ENCODE measurements around the gene PFKL.
"Not testable (repeated sequence)": the region's sequence is repeated elsewhere in the genome, so short reads cannot be mapped to it uniquely, and the experiment has no call there.

PFKL gene

GRCh38 chr21:44337941-44338895 lies 38.4 kb downstream of the PFKL start:
- TF ChIP-seq GATA1 (IDR thresholded peaks at IDR 0.05; ENCODE audit: low read depth, low read length) (no peak), POLR2A (IDR thresholded peaks at IDR 0.05; ENCODE audit: low read length) (no peak)
- peak; percentile 56 to 69 for DNase-seq

GRCh38 chr21:44338971-44339910 lies 39.4 kb downstream of the PFKL start, which contains the start of gene CFAP410:
Gene CFAP410 (minus strand): TSS chr21:44339390. CDS start chr21:44339194, 196 bp downstream.
- TF ChIP-seq GATA1 (IDR thresholded peaks at IDR 0.05; ENCODE audit: low read depth, low read length) (no peak), POLR2A (IDR thresholded peaks at IDR 0.05; ENCODE audit: low read length) (peak; percentile 98)
- DNase-seq: peak; percentile 96 to 97

GRCh38 chr21:44341726-44342458 lies 42.0 kb downstream of the PFKL start:
- DNase-seq: not testable (repeated sequence)

GRCh38 chr21:44342981-44343380 lies 43.1 kb downstream of the PFKL start:
- DNase-seq: not testable (repeated sequence)

- no peak for DNase-seq
- TF ChIP-seq POLR2A (IDR thresholded peaks at IDR 0.05; ENCODE audit: low read length): no peak
- TF ChIP-seq GATA1 (IDR thresholded peaks at IDR 0.05; ENCODE audit: low read depth, low read length): no peak
Measured at GRCh38 chr21:44344541-44345183, 44.8 kb downstream of the PFKL start.

- DNase-seq: no peak
- TF ChIP-seq POLR2A (IDR thresholded peaks at IDR 0.05; ENCODE audit: low read length) (no peak), GATA1 (IDR thresholded peaks at IDR 0.05; ENCODE audit: low read depth, low read length) (no peak)
Measured at GRCh38 chr21:44345495-44345894, 45.6 kb downstream of the PFKL start.

GRCh38 chr21:44347911-44348451 lies 48.1 kb downstream of the PFKL start:
- TF ChIP-seq GATA1 (IDR thresholded peaks at IDR 0.05; ENCODE audit: low read depth, low read length) (no peak), POLR2A (IDR thresholded peaks at IDR 0.05; ENCODE audit: low read length) (no peak)
- DNase-seq: no peak

GRCh38 chr21:44348861-44349260 lies 49.0 kb downstream of the PFKL start:
- no peak for DNase-seq
- no peak for TF ChIP-seq POLR2A (IDR thresholded peaks at IDR 0.05; ENCODE audit: low read length)
- TF ChIP-seq GATA1 (IDR thresholded peaks at IDR 0.05; ENCODE audit: low read depth, low read length): no peak

GRCh38 chr21:44349416-44349846 lies 49.6 kb downstream of the PFKL start:
- TF ChIP-seq POLR2A (IDR thresholded peaks at IDR 0.05; ENCODE audit: low read length): no peak
- TF ChIP-seq GATA1 (IDR thresholded peaks at IDR 0.05; ENCODE audit: low read depth, low read length): no peak

GRCh38 chr21:44349847-44350772 lies 50.3 kb downstream of the PFKL start:
- TF ChIP-seq GATA1 (IDR thresholded peaks at IDR 0.05; ENCODE audit: low read depth, low read length): no peak
- TF ChIP-seq POLR2A (IDR thresholded peaks at IDR 0.05; ENCODE audit: low read length): no peak
- no peak for DNase-seq

More at GRCh38 chr21:44349416-44349846, 49.6 kb downstream of the PFKL start:
- DNase-seq: no peak

GRCh38 chr21:44350773-44351481 lies 51.1 kb downstream of the PFKL start:
- TF ChIP-seq GATA1 (IDR thresholded peaks at IDR 0.05; ENCODE audit: low read depth, low read length) (no peak), POLR2A (IDR thresholded peaks at IDR 0.05; ENCODE audit: low read length) (no peak)
- DNase-seq: no peak

Measured in erythroblast (primary cell).